ENCODE results near the gene ERN1.

ERN1 gene

DNA sequence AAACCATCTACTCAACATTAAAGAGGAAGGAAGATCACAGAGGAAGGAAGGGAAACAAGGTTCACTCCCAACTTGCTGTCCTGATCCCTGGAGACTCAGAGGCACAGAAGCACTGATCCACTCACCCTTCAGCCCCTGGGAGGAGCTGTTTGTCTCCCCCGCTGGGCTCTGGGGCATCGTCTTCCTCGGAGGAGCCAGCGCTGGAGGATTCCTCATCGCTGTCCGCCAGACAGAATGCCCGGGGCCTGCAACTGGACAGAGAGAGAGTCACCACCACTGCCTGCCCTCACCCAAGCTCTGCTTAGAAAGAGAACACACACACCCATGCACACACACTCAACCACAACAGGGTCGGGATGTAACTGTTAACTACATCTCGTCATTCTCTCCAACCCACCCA lies 24.8 kb upstream of the ERN1 start:
- Histone ChIP-seq H3K9me3 (replicated peaks in 1 of 11) (no peaks in the 10 kb centered on the region), H3K9ac (peak overlapping the region in 9 of 11 experiments; percentile 17 to 59 (median 37); a peak in 14 of 22 replicates), H3K27me3 (no peaks in the 10 kb centered on the region), H3K4me1 (peaks cover 31 to 54% (median 40%) of the 10 kb centered on the region in 10 experiments), H4K20me1 (no peaks in the 10 kb centered on the region), H3K4me2 (peak overlapping the region; percentile 67 to 93 (median 77)), H3K4me3 (peak overlapping the region in 3 of 10 experiments; percentile 4 to 20 (median 6); a peak in 1 of 20 replicates), H3K36me3 (peaks cover 22 to 62% (median 35%) of the 10 kb centered on the region in 11 experiments; a peak in 21 of 22 replicates), H3K27ac (peak overlapping the region in 9 of 11 experiments; percentile 11 to 64 (median 41); a peak in 17 of 22 replicates)
- no peak for TF ChIP-seq Cebpa-rat (IDR thresholded peaks at IDR 0.05)

DNA sequence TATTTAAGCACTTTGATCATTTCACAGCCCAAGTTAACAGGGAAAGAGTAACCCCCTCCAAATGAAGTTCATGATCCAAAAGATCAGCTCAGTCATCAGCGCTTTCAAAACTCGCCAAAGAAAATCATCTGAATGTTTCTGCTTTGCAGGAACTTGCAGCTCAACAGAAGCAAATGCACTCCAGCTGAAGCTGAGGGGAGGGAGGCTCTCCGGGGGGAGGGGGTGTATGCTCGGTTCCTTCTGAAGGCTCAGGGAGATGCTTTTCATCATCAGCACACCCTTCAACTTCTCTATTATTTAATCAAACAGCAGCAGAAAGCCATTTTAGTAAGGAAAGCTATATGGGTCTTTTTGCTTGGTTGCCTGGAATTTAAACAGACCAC lies 24.4 kb upstream of the ERN1 start:
- Histone ChIP-seq H3K4me3 (0 out of 20 replicates have a peak overlapping the region, but pooled peaks of 2 of the 10 experiments have one; percentile 4 to 20), H3K27me3 (no peaks in the 10 kb centered on the region), H3K9ac (peak overlapping the region in 8 of 11 experiments; percentile 28 to 59 (median 40); a peak in 10 of 22 replicates), H3K9me3 (replicated peaks in 1 of 11) (no peaks in the 10 kb centered on the region), H3K4me2 (peak overlapping the region; percentile 67 to 93 (median 77)), H3K36me3 (peaks cover 22 to 63% (median 39%) of the 10 kb centered on the region in 11 experiments; a peak in 21 of 22 replicates), H4K20me1 (no peaks in the 10 kb centered on the region), H3K4me1 (peaks cover 31 to 54% (median 40%) of the 10 kb centered on the region in 10 experiments), H3K27ac (peak overlapping the region in 9 of 11 experiments; percentile 11 to 64 (median 41); a peak in 15 of 22 replicates)
- TF ChIP-seq Cebpa-rat (IDR thresholded peaks at IDR 0.05) = no peak

DNA sequence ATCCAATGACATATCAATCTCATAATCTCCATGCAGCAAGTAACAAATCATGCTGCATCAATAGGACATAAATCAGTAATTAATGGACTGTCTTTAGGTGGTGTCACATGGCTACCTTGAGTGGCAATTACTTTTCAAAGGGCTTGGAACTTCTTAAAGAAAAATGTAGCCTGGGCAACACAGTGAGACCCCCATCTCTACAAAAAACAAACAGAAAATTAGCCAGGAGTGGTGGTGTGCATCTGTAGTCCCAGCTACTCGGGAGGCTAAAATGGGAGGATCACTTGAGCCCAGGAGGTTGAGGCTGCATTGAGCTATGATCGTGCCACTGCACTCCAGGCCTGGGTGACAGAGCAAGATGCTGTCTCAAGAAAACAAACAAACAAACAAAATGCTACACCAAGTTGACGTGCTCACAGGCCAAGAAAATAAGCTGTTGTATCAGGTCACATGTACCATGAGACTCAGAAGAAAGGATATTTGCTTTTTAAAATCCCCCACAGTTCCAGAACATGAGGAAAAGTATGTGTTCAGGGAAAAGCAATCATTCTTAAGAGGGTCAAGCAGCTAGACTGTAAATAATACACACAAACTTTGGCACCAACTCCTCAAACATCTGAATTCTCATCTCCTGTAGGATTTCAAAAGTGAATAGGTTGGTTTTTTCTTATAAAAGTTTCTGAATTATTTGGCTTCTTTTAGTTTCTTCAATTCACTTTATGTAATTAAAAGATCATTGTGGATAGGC lies 23.8 kb upstream of the ERN1 start:
- Histone ChIP-seq H3K9ac (peak overlapping the region in 5 of 11 experiments; percentile 2 to 46 (median 32); a peak in 5 of 22 replicates), H3K36me3 (peaks cover 27 to 61% (median 41%) of the 10 kb centered on the region in 11 experiments; a peak in 21 of 22 replicates), H3K4me2 (peak overlapping the region; percentile 67 to 93 (median 77); a peak in 20 of 22 replicates), H3K4me3 (no peak overlapping the region), H3K9me3 (replicated peaks in 1 of 11) (no peaks in the 10 kb centered on the region), H3K27me3 (no peaks in the 10 kb centered on the region), H3K27ac (peak overlapping the region in 5 of 11 experiments; percentile 4 to 64 (median 41); a peak in 7 of 22 replicates), H3K4me1 (peaks cover 31 to 54% (median 41%) of the 10 kb centered on the region in 10 experiments), H4K20me1 (peaks cover 0 to under 1% (median 0%) of the 10 kb centered on the region in 11 experiments; a peak in 1 of 22 replicates)
- no peak for TF ChIP-seq Cebpa-rat (IDR thresholded peaks at IDR 0.05)

DNA sequence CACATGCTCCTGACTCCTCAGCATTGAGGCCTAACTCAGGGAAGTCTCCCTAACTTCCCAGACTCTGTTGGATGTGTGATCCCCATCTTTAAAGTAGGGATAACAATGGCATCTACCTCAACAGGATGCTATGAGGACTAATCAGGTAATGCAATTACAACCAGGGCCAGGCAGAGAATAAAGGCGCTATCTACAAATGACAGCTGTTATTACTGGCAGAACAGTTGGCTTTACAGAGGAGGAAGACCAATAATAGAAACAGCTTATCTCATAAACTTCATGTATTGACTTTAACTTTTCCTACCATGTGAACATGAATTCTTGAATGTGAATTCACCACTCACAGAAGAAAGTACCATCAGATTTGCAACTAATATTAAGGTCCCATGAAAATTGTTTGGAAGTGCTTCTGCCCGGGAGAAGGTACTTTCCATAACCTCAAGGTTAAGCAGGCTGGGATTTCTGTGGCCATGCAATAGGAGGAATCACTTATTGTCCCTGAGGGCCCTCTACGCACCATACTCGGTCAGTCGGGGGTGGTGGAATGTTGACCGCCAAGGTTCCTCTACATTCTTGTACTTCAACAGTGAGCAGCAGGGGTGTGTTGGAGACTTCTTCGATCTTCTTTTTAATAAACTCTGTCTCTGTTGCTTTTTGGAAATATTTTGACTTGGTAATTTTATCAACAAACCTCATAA lies 22.6 kb upstream of the ERN1 start:
- H4K20me1 ChIP-seq = peaks cover 0 to 8% (median 0%) of the 10 kb centered on the region in 11 experiments; a peak in 2 of 22 replicates
- H3K27ac ChIP-seq = no peak overlapping the region
- H3K9me3 ChIP-seq (replicated peaks in 1 of 11) = no peaks in the 10 kb centered on the region
- no peak overlapping the region for H3K4me3 ChIP-seq
- H3K27me3 ChIP-seq = no peaks in the 10 kb centered on the region
- no peak overlapping the region; a peak in 2 of 22 replicates for H3K9ac ChIP-seq
- peaks cover 31 to 59% (median 50%) of the 10 kb centered on the region in 11 experiments; a peak in 21 of 22 replicates for H3K36me3 ChIP-seq
- no peak for TF ChIP-seq Cebpa-rat (IDR thresholded peaks at IDR 0.05)
- peaks cover 34 to 65% (median 50%) of the 10 kb centered on the region in 10 experiments for H3K4me1 ChIP-seq
- peak overlapping the region in 4 of 11 experiments; percentile 17 to 41 (median 36); a peak in 5 of 22 replicates for H3K4me2 ChIP-seq

DNA sequence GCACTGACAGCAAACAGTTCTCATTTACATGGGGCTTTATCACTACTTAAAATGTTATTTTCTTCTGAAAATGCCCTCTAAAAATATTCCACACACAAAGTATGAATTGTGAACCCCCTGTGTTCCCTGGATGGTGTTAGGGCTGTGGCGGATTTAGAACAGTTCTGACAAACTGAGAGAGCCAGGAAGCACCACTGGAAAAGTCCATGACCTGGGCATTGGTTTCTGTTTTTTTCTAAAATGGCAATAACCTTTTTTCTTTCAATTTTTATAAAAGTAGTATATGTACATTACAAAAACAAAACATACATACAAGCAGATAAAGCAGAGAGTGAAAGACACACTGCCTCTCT lies 21.0 kb upstream of the ERN1 start:
- no peaks in the 10 kb centered on the region for H3K9me3 ChIP-seq (replicated peaks in 1 of 11)
- H3K36me3 ChIP-seq = peaks cover 31 to 73% (median 58%) of the 10 kb centered on the region in 11 experiments; a peak in 21 of 22 replicates
- H3K4me2 ChIP-seq = no peak overlapping the region
- peak overlapping the region in 3 of 11 experiments; percentile 4 to 23 (median 12); a peak in 1 of 22 replicates for H3K9ac ChIP-seq
- H3K27me3 ChIP-seq = no peaks in the 10 kb centered on the region
- peaks cover 41 to 62% (median 49%) of the 10 kb centered on the region in 10 experiments for H3K4me1 ChIP-seq
- H3K4me3 ChIP-seq = no peak overlapping the region
- no peak for TF ChIP-seq Cebpa-rat (IDR thresholded peaks at IDR 0.05)
- no peak overlapping the region for H3K27ac ChIP-seq
- H4K20me1 ChIP-seq = peaks cover 0 to 9% (median 0%) of the 10 kb centered on the region in 11 experiments; a peak in 3 of 22 replicates

DNA sequence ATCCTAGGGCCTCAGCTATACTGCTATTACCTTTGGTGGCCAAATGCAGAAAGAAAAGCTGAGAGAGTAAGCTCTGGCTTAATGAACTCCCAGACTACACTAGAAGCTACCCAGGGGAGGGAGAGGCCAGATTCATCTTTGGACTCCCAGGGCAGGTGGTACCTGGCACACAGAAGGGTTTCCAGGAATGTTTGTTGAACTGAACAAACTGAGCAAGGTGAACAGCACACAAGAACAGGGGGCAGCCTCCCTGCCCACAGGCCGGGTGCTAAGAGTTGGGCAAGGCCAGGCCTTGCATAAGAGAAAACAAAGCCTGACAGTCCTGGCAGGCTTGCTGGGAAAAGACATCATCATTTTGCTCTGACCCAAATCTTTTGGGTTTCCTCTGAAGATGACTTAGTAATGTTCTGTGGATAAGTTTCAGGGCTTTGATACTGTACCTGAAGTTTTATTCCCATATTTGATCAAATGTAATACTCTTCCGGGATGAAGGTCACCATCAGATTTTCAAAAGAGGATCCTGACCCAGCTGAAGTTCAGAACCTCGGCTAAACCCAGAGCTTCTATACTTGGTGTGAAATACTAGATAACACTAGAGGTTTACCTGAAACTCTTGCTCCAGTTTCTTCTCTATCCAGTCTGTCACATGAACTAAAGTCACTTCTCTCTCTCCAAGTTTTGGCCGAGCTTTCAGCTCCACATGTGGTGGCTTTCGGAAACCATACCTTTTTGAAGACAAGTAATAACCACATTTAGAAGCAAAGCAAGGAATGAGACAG lies 20.5 kb upstream of the ERN1 start:
- no peak; a peak in 1 of 22 replicates for TF ChIP-seq Cebpa-rat (IDR thresholded peaks at IDR 0.05)
- Histone ChIP-seq H3K36me3 (peaks cover 31 to 73% (median 58%) of the 10 kb centered on the region in 11 experiments; a peak in 21 of 22 replicates), H3K27ac (peak overlapping the region in 1 of 11 experiments; percentile 18; a peak in 2 of 22 replicates), H3K4me3 (no peak overlapping the region), H4K20me1 (peaks cover 0 to 9% (median 0%) of the 10 kb centered on the region in 11 experiments; a peak in 3 of 22 replicates), H3K9ac (peak overlapping the region in 5 of 11 experiments; percentile 2 to 29 (median 12); a peak in 3 of 22 replicates), H3K4me2 (peak overlapping the region in 5 of 11 experiments; percentile 11 to 19 (median 15); a peak in 5 of 22 replicates), H3K27me3 (no peaks in the 10 kb centered on the region), H3K9me3 (replicated peaks in 1 of 11) (no peaks in the 10 kb centered on the region), H3K4me1 (peaks cover 36 to 57% (median 43%) of the 10 kb centered on the region in 10 experiments)

DNA sequence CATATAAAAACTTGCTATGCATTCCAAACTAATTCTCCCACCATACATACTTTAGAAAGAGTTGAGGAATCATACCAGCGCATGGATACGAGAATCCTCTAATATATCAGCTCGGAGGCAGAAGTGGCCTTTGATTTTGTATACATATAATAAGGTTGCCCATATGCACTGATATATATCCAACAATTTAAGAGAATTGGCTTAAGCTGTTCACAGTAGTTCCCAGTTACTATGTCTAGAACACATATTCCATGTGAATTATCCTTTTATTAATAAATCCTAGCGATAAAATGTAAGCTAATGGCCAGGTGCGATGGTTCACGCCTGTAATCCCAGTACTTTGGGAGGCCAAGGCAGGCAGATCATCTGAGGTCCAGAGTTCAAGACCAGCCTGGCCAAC lies 19.3 kb upstream of the ERN1 start:
- Histone ChIP-seq H3K4me2 (no peak overlapping the region), H3K27me3 (no peaks in the 10 kb centered on the region), H3K27ac (peak overlapping the region in 1 of 11 experiments; percentile 95; a peak in 1 of 22 replicates), H3K9ac (no peak overlapping the region), H4K20me1 (peaks cover 0 to 9% (median 0%) of the 10 kb centered on the region in 11 experiments; a peak in 3 of 22 replicates), H3K36me3 (peaks cover 31 to 73% (median 58%) of the 10 kb centered on the region in 11 experiments; a peak in 21 of 22 replicates), H3K4me1 (peaks cover 32 to 53% (median 38%) of the 10 kb centered on the region in 10 experiments), H3K9me3 (replicated peaks in 1 of 11) (no peaks in the 10 kb centered on the region), H3K4me3 (no peak overlapping the region)
- TF ChIP-seq Cebpa-rat (IDR thresholded peaks at IDR 0.05) = no peak

DNA sequence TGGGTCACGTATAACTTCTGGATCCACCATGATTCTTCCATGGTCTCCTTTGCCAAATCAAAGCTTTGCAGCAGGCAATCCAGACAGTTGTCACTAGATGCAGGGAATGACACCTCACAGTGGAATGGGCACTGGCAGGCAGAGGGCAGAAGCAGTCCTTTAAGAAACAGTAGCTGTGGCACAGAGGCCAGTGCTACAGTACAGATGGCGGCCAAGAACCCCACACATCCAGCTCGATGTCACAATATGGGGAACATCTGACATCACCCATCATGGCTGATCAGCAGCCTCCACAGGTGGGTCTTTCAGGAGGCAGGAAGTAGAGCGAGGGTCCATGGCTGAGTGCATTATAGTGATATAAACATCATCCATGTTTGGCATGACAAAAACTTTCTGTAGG lies 18.8 kb upstream of the ERN1 start:
- no peaks in the 10 kb centered on the region for H3K9me3 ChIP-seq (replicated peaks in 1 of 11)
- no peak overlapping the region for H3K4me3 ChIP-seq
- peaks cover 0 to 9% (median 0%) of the 10 kb centered on the region in 11 experiments; a peak in 3 of 22 replicates for H4K20me1 ChIP-seq
- H3K4me2 ChIP-seq = no peak overlapping the region; a peak in 2 of 22 replicates
- H3K27me3 ChIP-seq = no peaks in the 10 kb centered on the region
- peaks cover 31 to 72% (median 58%) of the 10 kb centered on the region in 11 experiments; a peak in 21 of 22 replicates for H3K36me3 ChIP-seq
- H3K27ac ChIP-seq = peak overlapping the region in 6 of 11 experiments; percentile 29 to 99 (median 96); a peak in 9 of 22 replicates
- TF ChIP-seq Cebpa-rat (IDR thresholded peaks at IDR 0.05) = no peak
- H3K9ac ChIP-seq = no peak overlapping the region
- H3K4me1 ChIP-seq = peaks cover 27 to 48% (median 34%) of the 10 kb centered on the region in 10 experiments

Measured in BLaER1 treated with 17β-estradiol and CSF1 and Interleukin-3, amounts not matched to agents 10 nM and 100 nM (cell line).